Activated T-helper 1 cell treated with anti-CD3 and anti-CD28 coated beads, Interleukin-12 subunit alpha, Interleukin-12 subunit beta, Interleukin-2, Interleukin-4 antibody, amounts not matched to agents 30 ng/mL and 10 ng/mL and 1 ng/mL, durations not matched to agents 14 hours and 24 hours and 36 hours (primary cell): ENCODE results near the gene ZNF148. TPM values are rescaled to one million over a fixed set of nuclear protein-coding genes. Genes with fewer than 3 reads are reported as not detected.

ENCODE experiments used
- DNase-seq: peaks from one replicate; pipeline ENCODE4 v3.0.0; 2021; ENCODE audit warnings: low spot score
- H3K27ac Mint-ChIP-seq: one replicate; pipeline ENCODE4 v1.8.0; 2021; ENCODE audit warnings: mild to moderate bottlenecking, mixed read lengths
- H3K27me3 Mint-ChIP-seq: one replicate; pipeline ENCODE4 v1.8.0; 2022; ENCODE audit warnings: mild to moderate bottlenecking, moderate library complexity, mixed read lengths; ENCODE audit not compliant: insufficient read depth
- H3K36me3 Mint-ChIP-seq: one replicate; pipeline ENCODE4 v1.8.0; 2021; ENCODE audit warnings: low read depth, mixed read lengths
- H3K4me1 Mint-ChIP-seq: one replicate; pipeline ENCODE4 v1.8.0; 2021; ENCODE audit warnings: low read depth, mixed read lengths
- H3K4me3 Mint-ChIP-seq: one replicate; pipeline ENCODE4 v1.8.0; 2021; ENCODE audit warnings: mild to moderate bottlenecking, moderate library complexity, mixed read lengths
- H3K9me3 Mint-ChIP-seq: one replicate; pipeline ENCODE4 v1.8.0; 2021; ENCODE audit warnings: mixed read lengths
- intact Hi-C: fragments of 100-400 bp; cut with micrococcal nuclease; formaldehyde crosslinking; loops from one replicate; pipeline ENCODE4 v1.15.1; 2024
- total RNA-seq: library from RNA; stranded (reverse); gene quantifications from 2 replicates; pipeline ENCODE4 v1.2.3, GENCODE V29; 2022

Gene ZNF148
- total RNA-seq, 1 donor from 2014 or later: 34.7 TPM

DNA sequence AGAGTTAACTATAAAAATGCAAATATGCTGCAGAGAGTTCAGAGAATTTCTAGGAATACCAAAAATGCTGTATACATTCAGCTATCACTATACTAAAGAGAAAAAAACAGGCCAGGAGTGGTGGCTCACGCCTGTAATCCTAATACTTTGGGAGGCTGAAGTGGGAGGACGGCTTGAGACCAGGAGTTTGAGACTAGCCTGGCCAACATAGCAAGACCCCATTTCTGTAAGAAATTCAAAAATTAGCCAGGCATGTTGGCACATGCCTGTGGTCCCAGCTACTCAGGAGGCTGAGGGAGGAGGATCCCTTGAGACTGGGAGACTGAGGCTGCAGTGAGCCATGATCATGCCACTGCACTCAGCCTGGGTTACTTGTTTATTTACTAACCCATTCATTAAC is 87.9 kb downstream of the ZNF148 start:
- no peak overlapping the region for H3K27ac Mint-ChIP-seq
- no peak overlapping the region for H3K4me3 Mint-ChIP-seq
- no peaks in the 10 kb centered on the region for H3K27me3 Mint-ChIP-seq
- peaks cover 29% of the 10 kb centered on the region for H3K4me1 Mint-ChIP-seq
- DNase-seq: no peak
- H3K9me3 Mint-ChIP-seq: no peaks in the 10 kb centered on the region
- intact Hi-C loops: no loop called here
- peaks cover 27% of the 10 kb centered on the region for H3K36me3 Mint-ChIP-seq

DNA sequence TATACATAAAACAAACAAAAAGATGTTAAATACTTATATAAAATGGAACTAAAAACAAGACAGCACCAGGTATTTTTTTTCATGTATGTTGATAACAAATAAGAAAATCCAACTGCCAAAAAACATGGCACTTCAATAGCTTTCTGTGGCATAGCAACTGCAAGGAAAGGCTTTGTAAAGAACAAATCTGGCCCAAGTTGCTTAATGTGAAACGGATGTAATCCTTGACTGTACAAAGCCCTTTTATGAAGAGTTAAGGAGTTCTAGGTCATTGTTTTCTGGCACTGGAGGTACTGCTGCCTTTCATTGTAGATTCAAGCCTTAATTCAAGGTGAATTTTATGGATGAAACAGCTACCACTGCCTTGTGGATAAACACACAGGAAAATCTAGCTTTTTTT is 93.7 kb downstream of the ZNF148 start:
- H3K36me3 Mint-ChIP-seq: peaks cover 29% of the 10 kb centered on the region
- intact Hi-C loops: no loop called here
- H3K27ac Mint-ChIP-seq: no peak overlapping the region
- peaks cover 10% of the 10 kb centered on the region for H3K4me1 Mint-ChIP-seq
- H3K27me3 Mint-ChIP-seq: no peaks in the 10 kb centered on the region
- DNase-seq: no peak
- no peak overlapping the region for H3K4me3 Mint-ChIP-seq
- H3K9me3 Mint-ChIP-seq: no peaks in the 10 kb centered on the region

DNA sequence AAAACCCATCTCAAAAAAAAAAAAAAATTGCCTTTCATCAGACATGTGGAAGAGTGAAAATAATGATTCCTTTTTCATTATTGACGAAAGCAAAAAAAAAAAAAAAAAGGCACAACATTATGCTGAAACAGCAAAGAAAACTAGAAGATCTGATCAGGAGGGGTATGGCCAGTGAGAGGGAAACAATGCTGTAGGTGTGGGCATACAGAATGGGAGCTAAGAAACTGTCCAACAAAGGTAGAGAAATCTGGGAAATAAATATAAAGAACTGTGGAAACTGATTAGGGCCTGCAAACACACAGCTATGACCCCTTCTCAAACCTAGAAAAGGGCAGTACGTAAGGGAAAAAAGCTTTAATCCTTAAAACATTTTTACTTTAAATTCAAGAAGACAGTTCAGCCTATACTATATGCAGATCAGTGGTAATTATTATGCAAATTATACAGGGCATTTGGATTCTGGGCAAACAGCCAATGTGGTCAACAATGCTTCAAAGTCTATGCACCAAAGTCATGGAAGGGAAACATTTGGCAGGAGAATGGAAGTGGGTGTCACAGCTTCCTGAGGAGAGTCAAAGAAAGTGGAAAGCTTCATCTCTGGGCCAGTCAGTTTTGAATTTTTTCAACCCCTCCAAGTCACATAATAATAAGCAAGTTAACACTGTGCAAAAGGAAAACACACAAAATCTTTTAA is 94.3 kb downstream of the ZNF148 start:
- no peaks in the 10 kb centered on the region for H3K9me3 Mint-ChIP-seq
- H3K27me3 Mint-ChIP-seq: no peaks in the 10 kb centered on the region
- H3K36me3 Mint-ChIP-seq: peaks cover 24% of the 10 kb centered on the region
- peaks cover 10% of the 10 kb centered on the region for H3K4me1 Mint-ChIP-seq
- no peak overlapping the region for H3K4me3 Mint-ChIP-seq
- intact Hi-C loops: no loop called here
- no peak overlapping the region for H3K27ac Mint-ChIP-seq
- no peak for DNase-seq

DNA sequence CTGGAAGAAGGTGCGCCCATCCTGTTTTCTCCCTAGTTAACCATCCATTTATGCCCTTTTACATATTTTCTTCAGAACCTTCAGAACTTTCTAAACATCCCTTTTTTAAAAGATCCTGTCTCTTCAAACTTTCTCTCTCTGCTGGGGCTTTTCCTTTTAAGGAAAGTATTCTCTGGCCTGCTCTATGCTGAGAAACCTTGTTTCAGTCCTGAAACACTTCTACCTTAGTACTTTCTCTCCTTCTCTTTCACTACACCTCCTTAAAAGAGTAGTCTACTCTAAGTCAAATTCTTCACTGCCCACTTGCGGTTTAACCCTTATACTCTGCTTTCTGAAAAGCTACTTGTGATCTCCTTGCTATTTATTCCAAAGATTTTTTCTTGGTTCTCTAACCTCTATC is 97.0 kb downstream of the ZNF148 start:
- intact Hi-C loops: no loop called here
- no peak for DNase-seq
- no peak overlapping the region for H3K4me3 Mint-ChIP-seq
- H3K27me3 Mint-ChIP-seq: no peaks in the 10 kb centered on the region
- H3K9me3 Mint-ChIP-seq: no peaks in the 10 kb centered on the region
- no peaks in the 10 kb centered on the region for H3K4me1 Mint-ChIP-seq
- H3K27ac Mint-ChIP-seq: no peak overlapping the region
- peaks cover 19% of the 10 kb centered on the region for H3K36me3 Mint-ChIP-seq

DNA sequence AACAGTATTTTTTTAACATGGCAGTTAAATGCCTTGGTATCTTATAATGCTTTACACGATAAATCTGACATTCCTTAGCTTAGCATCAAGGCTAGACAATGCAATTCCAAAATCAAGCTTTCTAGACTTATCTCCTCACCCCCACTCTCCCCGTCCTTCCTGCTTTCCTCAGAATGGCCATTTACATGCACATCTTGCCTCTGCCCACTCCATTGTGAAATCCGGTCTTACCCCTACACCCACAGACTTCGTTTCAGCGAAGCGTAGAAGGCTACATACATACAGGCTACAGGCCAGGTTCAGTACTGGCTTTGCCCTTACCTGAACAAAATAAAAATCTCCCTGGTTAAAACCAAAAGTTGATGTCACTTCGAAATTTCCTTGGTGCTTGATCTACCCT is 104.0 kb downstream of the ZNF148 start:
- Mint-ChIP-seq H3K27ac (no peak overlapping the region), H3K36me3 (peaks cover 29% of the 10 kb centered on the region), H3K4me3 (no peak overlapping the region), H3K27me3 (no peaks in the 10 kb centered on the region), H3K9me3 (peaks cover 6% of the 10 kb centered on the region), H3K4me1 (peaks cover 17% of the 10 kb centered on the region)
- intact Hi-C loops: no loop called here
- no peak for DNase-seq

DNA sequence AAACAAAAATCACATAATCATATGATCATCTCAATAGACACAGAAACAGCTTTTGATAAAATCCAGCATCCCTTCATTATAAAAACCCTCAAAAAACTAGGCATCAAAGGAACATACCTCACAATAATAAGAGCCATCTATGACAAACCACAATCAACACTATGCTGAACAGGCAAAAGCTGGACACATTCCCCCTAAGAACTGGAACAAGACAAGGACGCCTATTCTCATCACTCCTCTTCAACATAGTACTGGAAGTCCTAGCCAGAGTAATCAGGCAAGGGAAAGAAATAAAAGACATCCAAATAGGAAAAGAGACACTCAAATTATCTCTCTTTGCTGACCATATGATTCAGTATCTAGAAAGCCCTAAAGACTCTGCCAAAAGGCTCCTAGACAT is 107.7 kb downstream of the ZNF148 start:
- Mint-ChIP-seq H3K27ac (no peak overlapping the region), H3K4me3 (no peak overlapping the region), H3K36me3 (peaks cover 36% of the 10 kb centered on the region), H3K27me3 (no peaks in the 10 kb centered on the region), H3K4me1 (peaks cover 18% of the 10 kb centered on the region), H3K9me3 (peaks cover 6% of the 10 kb centered on the region)
- DNase-seq: no peak
- intact Hi-C loops: no loop called here

DNA sequence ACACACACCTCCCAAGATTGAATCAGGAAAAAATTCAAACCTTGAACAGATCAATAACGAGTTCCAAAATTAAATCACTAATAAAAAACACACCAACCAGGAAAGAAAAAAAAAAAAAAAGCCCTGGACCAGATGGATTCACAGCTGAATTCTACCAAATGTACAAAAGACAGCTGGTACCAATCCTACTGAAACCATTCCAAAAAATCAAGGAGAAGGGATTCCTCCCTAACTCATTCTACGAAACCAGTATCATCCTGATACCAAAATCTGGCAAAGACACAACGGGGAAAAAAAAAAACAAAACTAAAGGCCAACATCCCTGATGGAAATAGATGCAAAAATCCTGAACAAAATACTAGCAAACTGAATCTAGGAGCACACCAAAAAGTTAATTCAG is 108.2 kb downstream of the ZNF148 start:
- Mint-ChIP-seq H3K36me3 (peaks cover 33% of the 10 kb centered on the region), H3K9me3 (peaks cover 6% of the 10 kb centered on the region), H3K27me3 (no peaks in the 10 kb centered on the region), H3K27ac (no peak overlapping the region), H3K4me3 (no peak overlapping the region), H3K4me1 (peaks cover 18% of the 10 kb centered on the region)
- no peak for DNase-seq
- intact Hi-C loops: no loop called here

DNA sequence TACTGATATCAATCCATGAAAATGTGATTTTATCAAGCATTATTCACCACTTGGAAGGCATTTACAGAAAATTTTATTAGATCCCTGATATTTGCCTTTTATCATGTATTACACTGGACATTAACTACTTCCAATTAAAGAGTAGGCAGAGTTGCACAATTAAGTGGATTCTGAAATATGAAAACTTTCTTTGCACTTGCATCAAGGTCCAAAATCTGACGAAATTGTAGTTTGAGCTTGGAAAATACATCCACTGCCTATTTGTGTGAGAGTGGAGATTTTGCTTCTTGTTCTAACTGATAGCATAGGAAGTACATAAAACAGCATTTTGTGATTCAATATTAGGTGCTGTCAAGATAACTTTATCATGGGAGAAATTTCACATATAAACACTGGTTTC is 113.0 kb downstream of the ZNF148 start:
- no peak for DNase-seq
- peaks cover 22% of the 10 kb centered on the region for H3K36me3 Mint-ChIP-seq
- H3K27ac Mint-ChIP-seq: no peak overlapping the region
- no peak overlapping the region for H3K4me3 Mint-ChIP-seq
- H3K27me3 Mint-ChIP-seq: no peaks in the 10 kb centered on the region
- intact Hi-C loops: no loop called here
- peaks cover 11% of the 10 kb centered on the region for H3K9me3 Mint-ChIP-seq
- H3K4me1 Mint-ChIP-seq: peaks cover 21% of the 10 kb centered on the region

DNA sequence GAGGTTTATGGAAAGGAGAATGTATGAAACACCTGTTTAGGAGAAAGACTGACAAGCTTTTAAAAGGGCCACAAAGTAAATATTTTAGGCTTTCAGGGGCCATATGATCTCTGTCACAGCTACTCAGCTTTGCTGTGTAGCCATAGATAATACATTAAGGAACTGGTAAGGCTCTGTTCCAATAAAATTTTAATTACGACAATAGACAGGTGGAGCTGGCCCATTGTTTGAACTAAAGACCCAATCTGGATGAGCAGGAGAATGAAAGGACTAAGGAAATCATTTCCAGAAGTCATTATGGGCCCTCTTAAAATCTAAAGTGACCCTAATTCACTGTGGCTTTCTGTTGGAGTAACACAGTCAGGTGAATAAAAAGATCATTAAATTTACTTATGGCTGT is 114.1 kb downstream of the ZNF148 start:
- no peak overlapping the region for H3K4me3 Mint-ChIP-seq
- intact Hi-C loops: no loop called here
- H3K36me3 Mint-ChIP-seq: peaks cover 24% of the 10 kb centered on the region
- H3K27ac Mint-ChIP-seq: no peak overlapping the region
- H3K9me3 Mint-ChIP-seq: peaks cover 11% of the 10 kb centered on the region
- no peak for DNase-seq
- no peaks in the 10 kb centered on the region for H3K27me3 Mint-ChIP-seq
- H3K4me1 Mint-ChIP-seq: peaks cover 10% of the 10 kb centered on the region

DNA sequence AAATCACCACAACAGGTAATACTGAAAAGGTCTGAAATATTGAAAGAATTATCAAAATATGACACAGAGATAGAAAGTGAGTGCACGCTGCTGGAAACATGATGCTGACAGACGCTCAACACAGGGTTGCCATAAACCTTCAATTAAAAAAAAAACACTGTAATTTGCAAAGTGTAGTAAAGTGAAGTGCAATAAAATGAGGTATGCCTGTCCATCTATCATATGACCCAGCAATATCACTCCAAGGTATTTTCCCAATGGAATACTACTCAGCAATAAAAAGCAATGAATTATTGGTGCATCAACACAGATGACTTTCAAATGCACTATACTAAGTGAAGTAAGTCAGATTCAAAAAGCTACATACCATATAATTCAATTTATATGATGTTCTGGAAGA is 115.0 kb downstream of the ZNF148 start:
- intact Hi-C loops: no loop called here
- peaks cover 21% of the 10 kb centered on the region for H3K36me3 Mint-ChIP-seq
- no peak overlapping the region for H3K4me3 Mint-ChIP-seq
- peaks cover 10% of the 10 kb centered on the region for H3K4me1 Mint-ChIP-seq
- DNase-seq: no peak
- no peaks in the 10 kb centered on the region for H3K27me3 Mint-ChIP-seq
- peaks cover 11% of the 10 kb centered on the region for H3K9me3 Mint-ChIP-seq
- H3K27ac Mint-ChIP-seq: no peak overlapping the region

DNA sequence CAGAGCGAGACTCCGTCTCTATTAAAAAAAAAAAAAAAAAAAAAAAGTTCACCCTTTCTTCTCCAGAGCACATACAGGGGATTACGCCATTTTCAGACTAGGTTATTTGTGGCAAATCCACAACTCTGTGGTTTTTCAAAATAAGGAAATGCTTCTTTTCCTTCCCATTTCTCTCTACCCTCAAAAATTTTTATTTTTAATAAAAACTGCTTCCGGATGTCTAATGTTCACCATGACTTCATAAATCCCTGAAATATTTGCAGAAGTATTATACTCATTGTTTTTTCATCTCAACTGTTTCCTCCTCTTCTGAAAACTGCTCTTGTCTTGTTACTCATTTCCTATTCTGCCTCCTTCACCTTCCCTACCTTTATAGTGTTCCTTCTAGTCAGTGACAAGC is 117.6 kb downstream of the ZNF148 start:
- Mint-ChIP-seq H3K9me3 (peaks cover 11% of the 10 kb centered on the region), H3K4me3 (no peak overlapping the region), H3K4me1 (peaks cover 10% of the 10 kb centered on the region), H3K27ac (no peak overlapping the region), H3K36me3 (peaks cover 20% of the 10 kb centered on the region), H3K27me3 (no peaks in the 10 kb centered on the region)
- no peak for DNase-seq
- intact Hi-C loops: no loop called here

DNA sequence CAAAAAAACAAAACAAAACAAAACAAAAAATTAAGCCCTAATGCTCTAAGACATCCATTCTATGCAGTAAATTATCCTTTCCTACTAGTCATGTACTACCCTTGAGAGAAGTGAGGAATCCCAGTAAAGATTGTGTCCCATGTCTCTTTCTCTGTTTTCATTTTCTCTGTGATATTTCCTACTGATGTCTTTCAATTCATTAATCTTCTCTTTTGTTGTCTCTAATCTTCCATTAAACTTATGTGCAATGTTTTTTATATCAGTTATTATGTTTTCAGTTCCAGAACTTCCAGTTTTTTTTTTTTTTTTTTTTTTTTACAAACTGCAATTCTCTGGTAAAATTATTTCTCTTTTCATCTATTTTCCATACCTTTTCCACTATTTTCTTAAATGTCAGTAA is 118.5 kb downstream of the ZNF148 start:
- H3K36me3 Mint-ChIP-seq: peaks cover 20% of the 10 kb centered on the region
- H3K27me3 Mint-ChIP-seq: no peaks in the 10 kb centered on the region
- no peak overlapping the region for H3K27ac Mint-ChIP-seq
- H3K4me3 Mint-ChIP-seq: no peak overlapping the region
- peaks cover 11% of the 10 kb centered on the region for H3K9me3 Mint-ChIP-seq
- DNase-seq: no peak
- intact Hi-C loops: no loop called here
- peaks cover 10% of the 10 kb centered on the region for H3K4me1 Mint-ChIP-seq

DNA sequence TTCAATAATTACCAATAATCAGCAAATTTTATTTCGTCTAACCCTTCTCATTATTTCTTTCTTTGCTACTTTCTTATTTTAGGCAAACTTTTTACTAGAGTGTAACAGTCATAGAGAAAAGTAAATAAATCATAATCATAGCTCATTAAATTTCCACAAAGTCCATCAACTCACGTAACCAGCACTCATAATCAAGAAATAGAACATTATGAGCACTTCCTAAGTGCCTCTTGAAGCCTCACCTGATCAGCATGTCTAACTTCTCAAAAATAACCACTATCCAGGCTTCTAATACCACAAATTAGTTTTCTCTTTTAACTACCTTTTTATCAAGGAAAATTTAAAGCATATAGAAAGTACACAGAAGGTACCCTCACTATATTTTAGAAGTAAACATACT is 124.2 kb downstream of the ZNF148 start:
- H3K9me3 Mint-ChIP-seq: no peaks in the 10 kb centered on the region

DNA sequence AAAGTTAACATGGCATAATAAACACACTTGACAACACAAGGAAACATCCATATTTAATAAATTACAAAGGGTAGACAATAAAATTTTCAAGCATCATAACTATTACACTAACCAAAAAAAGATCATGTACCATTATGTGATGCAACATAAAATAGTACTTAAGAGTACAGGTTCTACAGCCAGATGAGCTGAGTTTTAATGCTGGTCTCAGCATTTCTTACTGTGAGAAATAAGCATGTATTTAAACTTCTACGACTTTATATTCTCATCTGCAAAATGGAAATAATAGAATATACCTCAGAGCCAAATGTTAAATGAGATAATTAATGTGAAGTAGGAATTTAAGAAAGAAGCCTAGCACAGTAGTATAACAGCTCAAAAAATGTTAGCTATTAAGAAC is 128.9 kb downstream of the ZNF148 start:
- intact Hi-C loops: no loop called here
- Mint-ChIP-seq H3K4me1 (no peaks in the 10 kb centered on the region), H3K36me3 (peaks cover 8% of the 10 kb centered on the region)

More for the DNA sequence above, 124.2 kb downstream of the ZNF148 start:
- no peaks in the 10 kb centered on the region for H3K27me3 Mint-ChIP-seq
- peaks cover 10% of the 10 kb centered on the region for H3K36me3 Mint-ChIP-seq
- H3K4me1 Mint-ChIP-seq: no peaks in the 10 kb centered on the region
- intact Hi-C loops: no loop called here
- no peak for DNase-seq
- no peak overlapping the region for H3K27ac Mint-ChIP-seq
- H3K4me3 Mint-ChIP-seq: no peak overlapping the region

More for the DNA sequence above, 128.9 kb downstream of the ZNF148 start:
- Mint-ChIP-seq H3K27ac (no peak overlapping the region), H3K4me3 (no peak overlapping the region), H3K27me3 (no peaks in the 10 kb centered on the region), H3K9me3 (no peaks in the 10 kb centered on the region)
- no peak for DNase-seq
